ENCODE results near the gene ISLR2. TPM values are rescaled to one million over a fixed set of nuclear protein-coding genes. Genes with fewer than 3 reads are reported as not detected.
A peak's percentile ranks its signal among the peaks of the same experiment; 100 is the strongest.

ISLR2 gene
- total RNA-seq, 1 donor from 2014 or later = 21.1 TPM

- H3K27ac Mint-ChIP-seq (ENCODE audit: unreplicated experiment) = no peak overlapping the region
- H3K4me3 Mint-ChIP-seq (ENCODE audit: unreplicated experiment) = peak overlapping the region; percentile 78
- H3K4me1 Mint-ChIP-seq (ENCODE audit: low read depth, unreplicated experiment) = peaks cover 10% of the 10 kb centered on the region
- peaks cover 12% of the 10 kb centered on the region for H3K9me3 Mint-ChIP-seq (ENCODE audit: unreplicated experiment)
- DNase-seq = peak; percentile 99
- peak; percentile 99 for TF ChIP-seq CTCF (IDR thresholded peaks at IDR 0.05; ENCODE audit: partially characterized antibody, unreplicated experiment)
- H3K27me3 Mint-ChIP-seq (ENCODE audit: unreplicated experiment) = peaks cover 31% of the 10 kb centered on the region
- H3K36me3 Mint-ChIP-seq (ENCODE audit: unreplicated experiment) = peaks cover 4% of the 10 kb centered on the region
Measured at GRCh38 chr15:74127255-74127953, 3.0 kb upstream of the ISLR2 start.

GRCh38 chr15:74127954-74128784 lies 2.2 kb upstream of the ISLR2 start:
- TF ChIP-seq CTCF (IDR thresholded peaks at IDR 0.05; ENCODE audit: partially characterized antibody, unreplicated experiment) = no peak
- Mint-ChIP-seq H3K27me3 (ENCODE audit: unreplicated experiment) (peaks cover 35% of the 10 kb centered on the region), H3K36me3 (ENCODE audit: unreplicated experiment) (peaks cover 4% of the 10 kb centered on the region), H3K9me3 (ENCODE audit: unreplicated experiment) (peaks cover 12% of the 10 kb centered on the region), H3K4me1 (ENCODE audit: low read depth, unreplicated experiment) (peaks cover 9% of the 10 kb centered on the region), H3K4me3 (ENCODE audit: unreplicated experiment) (peak overlapping the region; percentile 79), H3K27ac (ENCODE audit: unreplicated experiment) (no peak overlapping the region)
- DNase-seq = peak; percentile 40

GRCh38 chr15:74128785-74129585 lies 1.4 kb upstream of the ISLR2 start:
- Mint-ChIP-seq H3K27ac (ENCODE audit: unreplicated experiment) (peak overlapping the region; percentile 15), H3K4me1 (ENCODE audit: low read depth, unreplicated experiment) (peaks cover 9% of the 10 kb centered on the region), H3K9me3 (ENCODE audit: unreplicated experiment) (peaks cover 12% of the 10 kb centered on the region), H3K36me3 (ENCODE audit: unreplicated experiment) (peaks cover 4% of the 10 kb centered on the region), H3K4me3 (ENCODE audit: unreplicated experiment) (peak overlapping the region; percentile 79), H3K27me3 (ENCODE audit: unreplicated experiment) (peaks cover 37% of the 10 kb centered on the region)
- TF ChIP-seq CTCF (IDR thresholded peaks at IDR 0.05; ENCODE audit: partially characterized antibody, unreplicated experiment) = no peak
- peak; percentile 48 for DNase-seq

GRCh38 chr15:74129586-74130154 lies 716 bp upstream of the ISLR2 start:
- H3K4me1 Mint-ChIP-seq (ENCODE audit: low read depth, unreplicated experiment) = peaks cover 9% of the 10 kb centered on the region
- no peak for TF ChIP-seq CTCF (IDR thresholded peaks at IDR 0.05; ENCODE audit: partially characterized antibody, unreplicated experiment)

More at GRCh38 chr15:74129586-74130154, 716 bp upstream of the ISLR2 start:
- H3K27me3 Mint-ChIP-seq (ENCODE audit: unreplicated experiment) = peaks cover 40% of the 10 kb centered on the region
- DNase-seq = peak; percentile 38
- peaks cover 4% of the 10 kb centered on the region for H3K36me3 Mint-ChIP-seq (ENCODE audit: unreplicated experiment)
- H3K27ac Mint-ChIP-seq (ENCODE audit: unreplicated experiment) = peak overlapping the region; percentile 15
- peaks cover 12% of the 10 kb centered on the region for H3K9me3 Mint-ChIP-seq (ENCODE audit: unreplicated experiment)
- peak overlapping the region; percentile 79 for H3K4me3 Mint-ChIP-seq (ENCODE audit: unreplicated experiment)

Data from glutamatergic neuron (in vitro differentiated cells).